NCI-H345 (cell line): ENCODE data around the gene RPRD1B.

Experiments used
- DNase-seq: peaks from one replicate; lab custom pipeline; 2025; lab: John Stamatoyannopoulos, UW

RPRD1B gene

GRCh38 chr20:38033330-38034107 lies at the start of gene RPRD1B, which contains the start of gene TTI1:
RPRD1B (plus strand) TSS chr20:38033746; CDS start chr20:38033948, 202 bp downstream.
TTI1 (minus strand) TSS chr20:38033456; CDS start chr20:38013816, 19,640 bp downstream.
- DNase-seq, result peak; percentile 95

GRCh38 chr20:37984018-37984785 lies 49.3 kb upstream of the RPRD1B start:
- DNase-seq, result peak; percentile 68

- no peak for DNase-seq
These were observed 47.3 kb upstream of the RPRD1B start for GRCh38 chr20:37986044-37986858.

- DNase-seq, result no peak
These were observed 46.5 kb upstream of the RPRD1B start for GRCh38 chr20:37986873-37987601.

DNA sequence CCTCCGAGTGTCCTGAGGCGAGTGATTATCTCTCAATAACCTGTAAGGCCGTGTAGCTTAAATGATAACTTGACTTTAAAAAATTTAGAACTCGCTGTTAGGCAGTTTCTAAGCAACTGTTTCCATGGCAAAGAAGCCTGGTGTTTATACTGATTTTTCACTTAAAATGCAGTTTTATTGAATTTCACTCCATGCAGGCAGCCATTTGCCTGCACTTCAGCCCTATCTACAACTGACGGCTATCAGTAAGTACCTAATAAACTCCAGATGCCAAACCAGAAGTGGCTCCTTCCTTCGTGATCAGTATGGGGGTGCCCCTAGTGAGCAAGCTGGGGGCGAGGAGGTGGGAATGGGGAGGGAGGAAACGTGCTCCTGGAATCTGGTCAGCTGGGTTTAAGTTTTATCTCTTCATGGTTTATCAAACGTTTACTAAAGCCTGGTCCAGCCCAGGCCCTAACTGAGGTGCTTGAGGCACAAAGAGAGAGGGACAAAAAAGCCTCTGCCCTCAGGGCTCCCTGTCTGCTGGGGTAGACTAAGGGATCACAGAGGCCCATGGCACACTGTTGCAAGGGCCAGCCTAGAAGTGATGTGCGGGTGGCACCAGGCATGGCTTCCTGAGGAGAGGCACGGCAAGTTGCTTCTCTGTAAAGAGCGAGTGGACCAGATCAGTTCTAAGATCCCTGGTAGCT lies 45.8 kb upstream of the RPRD1B start:
- no peak for DNase-seq

- DNase-seq, result no peak
These were observed 45.1 kb upstream of the RPRD1B start for GRCh38 chr20:37988306-37988954.

DNA sequence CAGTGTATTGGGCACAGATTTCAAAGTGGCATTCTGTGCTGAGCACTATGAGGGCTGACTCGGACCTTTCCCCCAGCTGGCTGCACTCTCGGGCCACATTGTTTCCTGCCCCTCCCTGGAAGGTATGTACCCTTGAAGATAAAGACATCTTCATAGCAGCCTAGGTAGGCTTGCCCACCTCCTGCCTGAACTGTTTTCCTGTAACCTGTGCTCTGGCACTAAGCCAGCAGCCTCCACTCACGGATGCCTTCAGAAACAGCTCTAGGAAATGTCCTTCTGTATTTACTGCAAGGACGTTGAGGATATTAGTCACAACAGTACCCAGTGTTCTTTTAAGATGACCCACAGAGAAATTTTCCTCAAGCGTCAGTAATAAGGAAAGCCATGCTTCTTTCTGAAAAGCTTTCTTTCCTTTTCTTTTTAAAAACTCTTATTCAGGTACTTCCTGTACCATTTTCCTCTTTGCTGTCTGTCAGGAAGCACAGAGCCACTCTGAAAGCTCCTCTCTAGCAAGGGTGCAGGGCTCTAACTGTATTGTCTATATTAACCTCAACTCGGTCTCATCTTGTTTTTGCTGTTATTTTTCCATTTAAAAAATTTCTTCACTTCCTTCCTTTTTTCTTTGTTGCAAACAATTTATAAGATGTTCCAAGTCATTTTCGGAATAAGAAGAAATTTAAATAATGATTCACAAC lies 43.8 kb upstream of the RPRD1B start:
- DNase-seq, result peak; percentile 6

DNA sequence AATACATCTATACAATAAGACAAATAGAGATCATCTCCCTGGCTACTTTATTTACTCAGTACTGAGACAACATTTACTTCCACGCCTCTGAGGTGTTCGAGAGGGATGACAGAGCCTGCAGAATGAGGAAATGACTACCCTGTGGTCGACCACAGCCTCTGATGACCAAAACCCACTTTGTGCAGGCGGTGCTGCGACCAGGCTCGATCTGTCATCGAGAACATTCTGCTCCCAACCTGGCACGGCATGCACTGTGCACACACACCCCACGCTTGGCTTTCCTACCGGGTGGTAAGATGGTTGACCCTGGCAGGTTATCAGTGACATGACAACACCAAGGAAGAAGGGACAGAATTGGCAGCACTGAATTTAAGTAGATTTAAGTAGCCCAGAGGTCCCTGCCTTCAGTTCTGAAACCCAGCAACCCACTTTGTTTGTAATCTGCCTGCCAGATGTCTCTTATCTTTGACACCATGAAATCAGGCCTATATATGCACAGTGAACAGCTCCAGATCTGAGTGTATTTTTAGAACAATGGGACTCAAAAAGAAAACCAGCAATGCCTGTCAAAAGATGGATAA lies 42.9 kb upstream of the RPRD1B start:
- DNase-seq, result no peak

GRCh38 chr20:37991157-37991866 lies 42.2 kb upstream of the RPRD1B start:
- no peak for DNase-seq

DNA sequence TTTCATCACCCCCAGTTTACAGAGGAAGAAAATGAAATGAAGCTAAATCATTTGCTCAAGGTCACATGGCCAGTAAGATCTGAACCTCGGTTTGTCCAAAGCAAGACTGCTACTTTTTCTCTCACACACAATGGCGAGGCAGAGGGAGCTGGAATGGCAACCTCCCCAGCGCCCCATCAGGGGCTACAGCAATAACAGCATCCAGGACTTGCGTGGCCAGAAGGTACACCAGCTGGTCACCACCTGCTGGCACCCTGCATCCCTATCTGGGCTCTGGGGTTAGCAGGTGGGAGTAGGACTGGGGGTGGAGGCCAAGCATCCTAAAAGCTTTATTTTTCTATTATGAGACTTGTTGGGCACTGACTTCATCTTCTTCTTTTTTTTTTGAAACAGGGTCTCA lies 41.6 kb upstream of the RPRD1B start:
- no peak for DNase-seq

DNA sequence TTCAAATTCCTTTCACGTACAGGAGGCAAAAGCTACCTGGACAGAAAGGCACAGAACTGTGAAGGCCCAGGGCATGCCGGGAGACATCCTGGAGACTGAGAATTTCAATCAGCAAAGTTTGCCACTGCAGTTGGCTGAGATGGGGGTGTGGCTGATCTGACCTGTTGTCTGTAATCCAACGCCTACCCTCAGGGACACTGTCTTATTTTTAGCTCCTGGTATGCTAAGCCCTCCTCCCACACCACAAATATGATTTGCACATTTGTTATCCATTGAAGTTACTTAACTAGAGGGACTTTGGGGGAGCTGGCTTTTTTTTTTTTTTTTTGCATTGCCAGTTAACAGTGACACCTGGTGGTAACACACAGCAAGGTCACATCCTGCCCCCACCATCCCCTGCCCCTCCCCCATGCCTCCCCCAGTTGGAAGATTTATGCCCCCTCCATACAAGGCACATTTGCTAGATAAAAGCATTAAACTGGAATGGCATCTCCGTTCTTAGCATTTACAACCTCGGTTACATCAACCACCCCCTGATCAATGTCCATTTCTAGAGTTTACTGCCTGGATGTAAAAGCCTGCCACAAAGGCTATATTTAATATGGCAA lies 40.6 kb upstream of the RPRD1B start:
- peak; percentile 22 for DNase-seq

DNA sequence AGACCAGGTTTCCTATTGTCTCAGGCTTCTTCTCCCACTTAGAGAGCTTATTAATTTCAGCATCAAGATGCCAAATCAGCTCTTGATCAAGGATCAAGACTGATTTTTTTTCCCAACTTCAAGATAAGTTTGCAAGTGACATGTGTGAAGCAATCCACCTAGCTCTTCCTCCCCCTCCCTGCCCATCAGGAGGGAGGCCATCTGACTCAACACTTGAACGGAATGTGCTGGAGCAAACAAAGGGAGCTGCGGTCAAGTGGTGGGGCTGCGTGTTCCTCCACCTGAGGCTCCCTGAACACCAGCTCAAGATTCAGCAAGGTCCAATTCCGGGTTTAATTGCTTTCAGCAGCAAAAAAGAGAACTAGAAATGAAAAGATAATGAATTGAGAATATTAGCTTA lies 39.0 kb upstream of the RPRD1B start:
- no peak for DNase-seq

DNA sequence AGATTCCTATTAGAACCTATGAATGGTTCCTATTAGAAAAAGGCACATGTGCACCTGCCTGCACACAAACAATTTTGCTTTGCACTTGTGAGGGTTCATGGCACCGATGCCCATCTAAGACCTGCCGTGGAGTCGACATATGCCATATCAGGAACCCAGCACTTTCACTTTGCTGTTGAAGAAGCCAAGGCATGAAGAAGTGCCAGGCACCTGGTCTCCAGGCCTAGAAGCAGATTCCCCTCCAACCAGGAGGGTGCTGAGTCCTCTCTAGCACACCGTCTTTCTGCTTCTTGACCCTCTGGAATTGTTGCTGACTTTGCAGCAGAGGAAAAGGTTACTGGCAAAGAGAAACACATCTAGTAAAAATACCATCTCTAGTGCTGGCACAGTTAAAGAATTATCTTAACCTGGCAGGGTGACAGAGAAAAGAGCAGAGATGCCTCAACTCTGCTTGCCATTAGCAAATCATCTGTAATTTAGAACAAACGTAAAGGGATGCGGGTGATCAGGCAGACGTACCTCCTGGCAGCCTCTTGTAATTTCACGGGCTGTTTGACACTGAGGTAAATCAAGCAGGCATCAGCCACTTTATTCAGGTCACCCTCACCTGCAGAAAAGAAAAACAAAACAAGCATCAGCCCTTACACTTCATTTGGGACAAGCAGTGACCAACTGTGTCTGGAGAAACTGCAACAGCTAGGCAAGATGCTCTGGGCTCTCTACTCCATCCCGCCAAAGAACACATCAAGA lies 37.5 kb upstream of the RPRD1B start:
- no peak for DNase-seq

- no peak for DNase-seq
These were observed 36.0 kb upstream of the RPRD1B start for GRCh38 chr20:37997516-37997915.

DNA sequence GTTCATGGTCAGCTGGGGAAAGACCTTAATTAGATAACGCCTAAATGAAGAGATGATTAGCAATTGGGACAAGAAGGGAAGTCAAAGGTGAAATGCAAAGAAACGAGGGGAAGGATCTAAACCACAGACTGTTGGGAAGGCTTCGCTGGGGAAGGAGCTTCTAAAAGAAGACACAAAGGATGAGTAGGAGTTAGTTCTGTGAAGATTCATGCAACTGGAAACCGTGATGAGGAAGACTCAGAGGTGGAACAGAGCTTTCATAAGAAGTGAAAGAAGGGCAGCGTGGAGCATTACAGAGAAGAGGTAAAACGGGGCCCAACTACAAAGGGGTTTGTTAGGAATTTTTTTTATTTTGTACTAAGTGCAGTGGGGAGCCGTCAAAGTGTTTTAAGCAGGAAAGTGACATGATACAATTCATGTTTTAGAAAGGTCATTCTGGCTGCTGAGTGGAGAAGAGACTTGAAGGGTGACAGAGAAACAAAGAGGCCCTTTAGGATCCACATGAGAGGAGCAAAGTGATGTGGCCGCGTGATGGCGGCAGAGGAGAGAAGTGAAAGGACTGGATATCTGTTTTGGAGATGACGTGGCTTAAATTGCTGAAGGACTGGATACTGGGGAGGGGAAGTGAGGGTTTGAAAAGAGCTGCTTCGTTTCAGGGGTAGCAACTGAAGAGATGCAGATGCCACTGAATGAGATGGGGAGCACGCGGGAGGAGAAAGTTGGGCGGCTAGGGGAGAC lies 33.9 kb upstream of the RPRD1B start:
- DNase-seq, result no peak

DNA sequence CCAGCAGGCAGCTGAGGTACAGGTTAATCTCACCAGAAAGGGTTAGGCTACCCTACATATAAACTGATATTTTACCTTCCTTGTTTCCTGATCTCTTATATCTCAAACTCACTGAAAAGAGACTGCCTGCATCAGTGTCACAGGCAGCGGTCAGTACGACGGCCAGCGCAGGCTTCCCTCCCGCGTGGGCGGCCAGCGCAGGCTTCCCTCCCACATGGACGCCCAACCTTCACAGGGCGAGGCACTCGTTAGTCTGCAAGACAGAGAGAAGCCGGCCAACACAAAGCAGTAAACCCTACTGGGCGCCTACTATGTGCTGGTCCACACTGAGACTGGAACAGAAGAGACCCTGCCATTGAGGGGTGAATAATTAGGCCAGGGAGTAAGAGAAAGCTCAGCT lies 33.3 kb upstream of the RPRD1B start:
- DNase-seq, result no peak
